Measurements from ENCODE around the gene CNN1.

DNA sequence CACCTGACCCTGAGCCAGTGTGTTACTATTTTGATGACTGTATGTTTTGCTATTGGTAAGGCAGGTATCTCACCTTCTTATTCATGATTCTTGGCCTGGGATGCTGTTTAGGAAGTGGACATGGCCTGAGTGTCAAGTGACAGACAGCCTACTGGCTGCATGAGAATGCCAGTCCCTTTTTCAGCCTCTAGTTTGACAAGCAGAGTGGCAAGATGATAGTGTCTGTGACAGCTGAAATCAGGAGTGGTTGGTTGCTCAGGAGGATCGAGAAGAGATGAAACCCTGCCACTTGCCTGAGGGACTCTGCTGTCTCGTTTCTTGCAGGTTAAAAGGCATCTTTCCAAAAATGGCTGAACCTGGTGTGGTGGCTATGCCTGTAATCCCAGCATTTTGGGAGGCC lies 27.5 kb downstream of the CNN1 start:
- TF ChIP-seq, protein P1, sequence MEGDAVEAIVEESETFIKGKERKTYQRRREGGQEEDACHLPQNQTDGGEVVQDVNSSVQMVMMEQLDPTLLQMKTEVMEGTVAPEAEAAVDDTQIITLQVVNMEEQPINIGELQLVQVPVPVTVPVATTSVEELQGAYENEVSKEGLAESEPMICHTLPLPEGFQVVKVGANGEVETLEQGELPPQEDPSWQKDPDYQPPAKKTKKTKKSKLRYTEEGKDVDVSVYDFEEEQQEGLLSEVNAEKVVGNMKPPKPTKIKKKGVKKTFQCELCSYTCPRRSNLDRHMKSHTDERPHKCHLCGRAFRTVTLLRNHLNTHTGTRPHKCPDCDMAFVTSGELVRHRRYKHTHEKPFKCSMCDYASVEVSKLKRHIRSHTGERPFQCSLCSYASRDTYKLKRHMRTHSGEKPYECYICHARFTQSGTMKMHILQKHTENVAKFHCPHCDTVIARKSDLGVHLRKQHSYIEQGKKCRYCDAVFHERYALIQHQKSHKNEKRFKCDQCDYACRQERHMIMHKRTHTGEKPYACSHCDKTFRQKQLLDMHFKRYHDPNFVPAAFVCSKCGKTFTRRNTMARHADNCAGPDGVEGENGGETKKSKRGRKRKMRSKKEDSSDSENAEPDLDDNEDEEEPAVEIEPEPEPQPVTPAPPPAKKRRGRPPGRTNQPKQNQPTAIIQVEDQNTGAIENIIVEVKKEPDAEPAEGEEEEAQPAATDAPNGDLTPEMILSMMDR (conservative IDR thresholded peaks at IDR 0.05; ENCODE audit: low read length), result no peak
- no peak for TF ChIP-seq EZH2phosphoT487 (IDR thresholded peaks at IDR 0.05; ENCODE audit: borderline replicate concordance)

Measured in Loucy (cell line).